ENCODE measurements around the gene SVEP1. TPM values are rescaled to one million over a fixed set of nuclear protein-coding genes. Genes with fewer than 3 reads are reported as not detected.
"Not testable (repeated sequence)": the region's sequence is repeated elsewhere in the genome, so short reads cannot be mapped to it uniquely, and the experiment has no call there.

The SVEP1 gene
- polyA plus RNA-seq, 1 of the 3 experiments (the other 2 are of a cell fraction), result 0.10 TPM

DNA sequence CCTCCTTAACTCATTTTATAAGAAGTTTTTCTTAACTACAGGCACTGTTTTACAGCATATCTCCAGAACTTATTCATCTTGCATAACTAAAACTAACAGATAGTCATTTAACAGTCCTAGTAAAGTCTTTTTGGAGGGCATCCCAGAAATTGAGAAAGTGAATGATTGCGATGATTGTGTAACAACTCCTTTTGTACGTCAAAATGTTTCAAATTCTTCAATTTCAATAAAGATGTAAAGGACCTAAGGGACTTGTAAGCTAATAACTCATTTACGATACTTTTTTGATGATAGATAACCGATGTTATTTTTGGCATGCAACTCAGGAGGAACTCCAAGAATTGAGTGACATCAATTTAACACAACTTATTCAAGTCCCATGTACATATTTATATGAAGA lies 42.7 kb downstream of the SVEP1 start:
- Histone ChIP-seq H3K4me1 (ENCODE audit: control insufficient read depth in 1 of 2, insufficient read depth in 2 of 2, low read depth in 1 of 2, low read length in 1 of 2) (peaks cover 0 to 7% of the 10 kb centered on the region in 2 experiments; a peak in 1 of 4 replicates), H3K4me2 (no peak overlapping the region), H3K9ac (no peak overlapping the region), H3F3A (replicated peaks; ENCODE audit: insufficient read depth) (no peaks in the 10 kb centered on the region), H3K79me2 (ENCODE audit: insufficient read depth) (no peaks in the 10 kb centered on the region), H3K27ac (ENCODE audit: low read depth in 2 of 2, low read length in 1 of 2) (no peak overlapping the region), H3K9me2 (no peaks in the 10 kb centered on the region), H3K36me3 (replicated peaks in 1 of 2; ENCODE audit: control insufficient read depth in 1 of 2, insufficient read depth in 2 of 2, low read length in 1 of 2) (no peaks in the 10 kb centered on the region), H4K20me1 (ENCODE audit: insufficient read depth) (no peaks in the 10 kb centered on the region), H2AFZ (ENCODE audit: low read depth) (no peak overlapping the region), H3K27me3 (ENCODE audit: insufficient read depth) (no peaks in the 10 kb centered on the region), H3K4me3 (ENCODE audit: low read depth in 2 of 2, low read length in 1 of 2) (no peak overlapping the region), H3K9me3 (no peaks in the 10 kb centered on the region)
- ChIA-PET POLR2A (no interaction called here), CTCF (no interaction called here)
- no peak for DNase-seq
- WGBS (ENCODE audit: low lambda C conversion rate), result 32% methylated on average over 4 of the region's 4 CpGs
- no peak for TF ChIP-seq GABPA (IDR thresholded peaks at IDR 0.05; ENCODE audit: low read depth)
- no peak for TF ChIP-seq MXI1 (IDR thresholded peaks at IDR 0.05; ENCODE audit: low read depth, low read length)
- TF ChIP-seq, protein P1, sequence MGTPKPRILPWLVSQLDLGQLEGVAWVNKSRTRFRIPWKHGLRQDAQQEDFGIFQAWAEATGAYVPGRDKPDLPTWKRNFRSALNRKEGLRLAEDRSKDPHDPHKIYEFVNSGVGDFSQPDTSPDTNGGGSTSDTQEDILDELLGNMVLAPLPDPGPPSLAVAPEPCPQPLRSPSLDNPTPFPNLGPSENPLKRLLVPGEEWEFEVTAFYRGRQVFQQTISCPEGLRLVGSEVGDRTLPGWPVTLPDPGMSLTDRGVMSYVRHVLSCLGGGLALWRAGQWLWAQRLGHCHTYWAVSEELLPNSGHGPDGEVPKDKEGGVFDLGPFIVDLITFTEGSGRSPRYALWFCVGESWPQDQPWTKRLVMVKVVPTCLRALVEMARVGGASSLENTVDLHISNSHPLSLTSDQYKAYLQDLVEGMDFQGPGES (IDR thresholded peaks at IDR 0.05; ENCODE audit: low read depth, low read length), result no peak
- no peak for TF ChIP-seq FOXJ3 (CRISPR knock-in tag; IDR thresholded peaks at IDR 0.05)
- TF ChIP-seq, protein P2, sequence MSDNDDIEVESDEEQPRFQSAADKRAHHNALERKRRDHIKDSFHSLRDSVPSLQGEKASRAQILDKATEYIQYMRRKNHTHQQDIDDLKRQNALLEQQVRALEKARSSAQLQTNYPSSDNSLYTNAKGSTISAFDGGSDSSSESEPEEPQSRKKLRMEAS (IDR thresholded peaks at IDR 0.05; ENCODE audit: low read depth), result no peak
- TF ChIP-seq EZH2phosphoT487 (IDR thresholded peaks at IDR 0.05; ENCODE audit: borderline replicate concordance, low read depth), result no peak
- TF ChIP-seq, protein P3, sequence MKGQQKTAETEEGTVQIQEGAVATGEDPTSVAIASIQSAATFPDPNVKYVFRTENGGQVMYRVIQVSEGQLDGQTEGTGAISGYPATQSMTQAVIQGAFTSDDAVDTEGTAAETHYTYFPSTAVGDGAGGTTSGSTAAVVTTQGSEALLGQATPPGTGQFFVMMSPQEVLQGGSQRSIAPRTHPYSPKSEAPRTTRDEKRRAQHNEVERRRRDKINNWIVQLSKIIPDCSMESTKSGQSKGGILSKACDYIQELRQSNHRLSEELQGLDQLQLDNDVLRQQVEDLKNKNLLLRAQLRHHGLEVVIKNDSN (IDR thresholded peaks at IDR 0.05; ENCODE audit: borderline replicate concordance, low read depth), result no peak
- no peak for TF ChIP-seq JUND (IDR thresholded peaks at IDR 0.05)
- TF ChIP-seq NFIC (IDR thresholded peaks at IDR 0.05; ENCODE audit: borderline replicate concordance), result no peak
- TF ChIP-seq RAD21 (IDR thresholded peaks at IDR 0.05; ENCODE audit: low read length), result no peak
- TF ChIP-seq MEF2A (IDR thresholded peaks at IDR 0.05; ENCODE audit: borderline replicate concordance, low read depth), result no peak
- TF ChIP-seq NRF1 (IDR thresholded peaks at IDR 0.05; ENCODE audit: low read depth, low read length), result no peak
- no peak for TF ChIP-seq SMC3 (IDR thresholded peaks at IDR 0.05; ENCODE audit: low read depth, low read length)
- no peak for TF ChIP-seq RCOR1 (IDR thresholded peaks at IDR 0.05; ENCODE audit: low read length)
- no peak for TF ChIP-seq CHD2 (IDR thresholded peaks at IDR 0.05; ENCODE audit: low read length, partially characterized antibody)
- no peak for TF ChIP-seq ZBTB33 (IDR thresholded peaks at IDR 0.05; ENCODE audit: borderline replicate concordance, low read depth)

DNA sequence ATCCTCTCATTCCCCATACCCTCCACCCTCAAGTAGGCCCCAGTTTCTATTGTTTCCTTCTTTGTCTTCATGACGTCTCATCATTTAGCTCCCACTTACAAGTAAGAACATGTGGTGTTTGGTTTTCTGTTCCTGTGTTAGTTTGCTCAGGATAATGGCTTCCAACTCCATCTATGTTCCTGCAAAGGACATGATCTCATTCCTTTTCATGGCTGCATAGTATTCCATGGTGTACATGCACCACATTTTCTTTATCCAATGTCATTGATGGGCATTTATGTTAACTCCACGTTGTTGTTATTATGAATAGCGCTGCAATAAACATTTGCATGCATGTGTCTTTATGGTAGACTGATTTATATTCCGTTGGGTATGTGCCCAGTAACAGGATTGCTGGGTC lies 45.4 kb downstream of the SVEP1 start:
- H3K27me3 ChIP-seq (ENCODE audit: insufficient read depth); H3K4me1 ChIP-seq (ENCODE audit: control insufficient read depth in 1 of 2, insufficient read depth in 2 of 2, low read depth in 1 of 2, low read length in 1 of 2); DNase-seq; H3K4me3 ChIP-seq (ENCODE audit: low read depth in 2 of 2, low read length in 1 of 2); H3K79me2 ChIP-seq (ENCODE audit: insufficient read depth); H3K9ac ChIP-seq; H3K9me2 ChIP-seq; H3K27ac ChIP-seq (ENCODE audit: low read depth in 2 of 2, low read length in 1 of 2); H2AFZ ChIP-seq (ENCODE audit: low read depth); H4K20me1 ChIP-seq (ENCODE audit: insufficient read depth); CTCF ChIA-PET; H3K36me3 ChIP-seq (replicated peaks in 1 of 2; ENCODE audit: control insufficient read depth in 1 of 2, insufficient read depth in 2 of 2, low read length in 1 of 2); H3K9me3 ChIP-seq; H3F3A ChIP-seq (replicated peaks; ENCODE audit: insufficient read depth); POLR2A ChIA-PET; H3K4me2 ChIP-seq: not testable (repeated sequence)
- WGBS (ENCODE audit: low lambda C conversion rate), result 25% methylated on average over 4 of the region's 4 CpGs

Measured in SK-N-SH (cell line).